A172 (cell line): Measurements from ENCODE around the gene EMP2. TPM values are rescaled to one million over a fixed set of nuclear protein-coding genes. Genes with fewer than 3 reads are reported as not detected.

Source experiments
- DNase-seq: peaks from one replicate; pipeline ENCODE4 v3.0.0-alpha.2; 2015; ENCODE audit warnings: low spot score
- total RNA-seq: library from RNA; depleted of rRNA; stranded (reverse); fragments of >200 nt; shearing (Covaris generic); gene quantifications from 2 replicates; pipeline ENCODE4 v1.2.3, GENCODE V29; 2014

The EMP2 gene
- total RNA-seq, 1 experiment from 2014 or later, result 11.6 TPM

- DNase-seq, result no peak
Measured at GRCh38 chr16:10552281-10552680, 28.1 kb downstream of the EMP2 start.

GRCh38 chr16:10551881-10552280 lies 28.5 kb downstream of the EMP2 start:
- no peak for DNase-seq

- DNase-seq, result no peak
Measured at GRCh38 chr16:10548404-10548803, 32.0 kb downstream of the EMP2 start.

- DNase-seq, result no peak
Measured at GRCh38 chr16:10547708-10548107, 32.7 kb downstream of the EMP2 start.

GRCh38 chr16:10543231-10543977 lies 37.0 kb downstream of the EMP2 start:
- no peak for DNase-seq

GRCh38 chr16:10541366-10541765 lies 39.0 kb downstream of the EMP2 start:
- no peak for DNase-seq

GRCh38 chr16:10539793-10540192 lies 40.6 kb downstream of the EMP2 start:
- DNase-seq, result no peak

- no peak for DNase-seq
Measured at GRCh38 chr16:10539236-10539635, 41.2 kb downstream of the EMP2 start.

- DNase-seq, result no peak
Measured at GRCh38 chr16:10538583-10538982, 41.8 kb downstream of the EMP2 start.

- DNase-seq, result no peak
Measured at GRCh38 chr16:10537946-10538345, 42.5 kb downstream of the EMP2 start.

GRCh38 chr16:10536814-10537389 lies 43.5 kb downstream of the EMP2 start:
- no peak for DNase-seq

- peak; percentile 26 for DNase-seq
Measured at GRCh38 chr16:10536328-10536727, 44.1 kb downstream of the EMP2 start.

GRCh38 chr16:10535461-10535860 lies 44.9 kb downstream of the EMP2 start:
- DNase-seq, result no peak

- no peak for DNase-seq
Measured at GRCh38 chr16:10534748-10535147, 45.6 kb downstream of the EMP2 start.

- peak; percentile 79 for DNase-seq
Measured at GRCh38 chr16:10533612-10534011, 46.8 kb downstream of the EMP2 start.

- no peak for DNase-seq
Measured at GRCh38 chr16:10531582-10531981, 48.8 kb downstream of the EMP2 start.

- DNase-seq, result no peak
Measured at GRCh38 chr16:10530685-10531084, 49.7 kb downstream of the EMP2 start.

GRCh38 chr16:10529895-10530669 lies 50.3 kb downstream of the EMP2 start:
- DNase-seq, result no peak

- no peak for DNase-seq
Measured at GRCh38 chr16:10528635-10529034, 51.8 kb downstream of the EMP2 start.

GRCh38 chr16:10526962-10527361 lies 53.4 kb downstream of the EMP2 start:
- DNase-seq, result no peak

GRCh38 chr16:10525214-10525825 lies 55.1 kb downstream of the EMP2 start:
- DNase-seq, result no peak

GRCh38 chr16:10522966-10523365 lies 57.4 kb downstream of the EMP2 start:
- DNase-seq, result no peak
